ENCODE measurements around the gene XPO6. TPM values are rescaled to one million over a fixed set of nuclear protein-coding genes. Genes with fewer than 3 reads are reported as not detected.

Gene XPO6
- total and polyA plus RNA-seq, 7 experiments from 2014 or later: 89.5 to 437 (median 371) TPM

- Mint-ChIP-seq H3K27ac (peak overlapping the region; percentile 75 to 96 (median 90)), H3K27me3 (no peaks in the 10 kb centered on the region), H3K4me3 (peak overlapping the region in 9 of 10 donors; percentile 58 to 84 (median 77)), H3K9me3 (peaks cover 0 to 2% (median 0%) of the 10 kb centered on the region in 11 donors), H3K36me3 (peaks cover 0 to 51% (median 23%) of the 10 kb centered on the region in 5 donors), H3K4me1 (peaks cover 77 to 97% (median 91%) of the 10 kb centered on the region in 7 donors)
- DNase-seq: peak in 1 of 9 donors; percentile 45
- CTCF ChIA-PET: interaction anchor here (1.4 to 1.5 kb wide), 3 partner anchors 9 to 47 kb away, joined by 4 to 5 read pairs (median 5); no protein-coding TSS in a partner anchor
- intact Hi-C loops (cut with micrococcal nuclease): loop anchor here (1.0 to 2.0 kb wide), 7 partner anchors 14 to 47 kb away; no protein-coding TSS in a partner anchor
- Histone ChIP-seq H3K9me3 (ENCODE audit: control insufficient read depth in 2 of 3, low read length in 3 of 3) (no peaks in the 10 kb centered on the region), H3K27ac (ENCODE audit: low read depth, low read length) (peak overlapping the region; percentile 66), H3K4me1 (ENCODE audit: control insufficient read depth in 2 of 2, insufficient read depth in 2 of 2, low read length in 2 of 2) (peaks cover 65 to 80% of the 10 kb centered on the region in 2 donors), H3K4me3 (ENCODE audit: low read length) (peak overlapping the region; percentile 30), H3K27me3 (ENCODE audit: control insufficient read depth in 2 of 2, insufficient read depth in 2 of 2, low read length in 2 of 2) (no peaks in the 10 kb centered on the region), H3K36me3 (ENCODE audit: control insufficient read depth in 2 of 3, insufficient read depth in 3 of 3, low read length in 3 of 3) (peaks cover 0 to 3% (median 0%) of the 10 kb centered on the region in 3 experiments)
- peak; percentile 53 for ATAC-seq
- POLR2A ChIA-PET: interaction anchor here (1.6 to 4.9 kb wide), 8 partner anchors 10 to 51 kb away, joined by 4 to 47 read pairs (median 12); no protein-coding TSS in a partner anchor
Measured at GRCh38 chr16:28187595-28188004, 24.2 kb downstream of the XPO6 start.

DNA sequence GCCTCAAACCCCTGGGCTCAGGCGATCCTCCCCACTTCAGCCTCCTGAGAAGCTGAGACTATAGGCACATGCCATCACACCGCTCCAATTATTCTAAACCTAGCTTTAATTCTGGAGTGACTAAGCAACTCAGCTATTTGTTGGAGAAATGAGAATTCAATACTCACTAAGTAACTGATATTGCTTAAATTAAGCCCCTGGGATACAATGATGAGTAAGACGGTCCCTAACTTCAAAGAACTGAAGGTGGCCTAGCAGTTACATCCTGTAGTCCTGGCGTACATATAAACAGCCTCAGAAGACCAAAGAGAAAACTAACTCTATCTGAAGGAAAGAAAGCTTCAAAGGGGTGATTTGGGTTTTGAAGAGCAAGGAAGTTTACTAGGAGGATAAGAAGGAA lies 25.0 kb downstream of the XPO6 start:
- H3K36me3 Mint-ChIP-seq: peaks cover 0 to 56% (median 23%) of the 10 kb centered on the region in 5 donors

DNA sequence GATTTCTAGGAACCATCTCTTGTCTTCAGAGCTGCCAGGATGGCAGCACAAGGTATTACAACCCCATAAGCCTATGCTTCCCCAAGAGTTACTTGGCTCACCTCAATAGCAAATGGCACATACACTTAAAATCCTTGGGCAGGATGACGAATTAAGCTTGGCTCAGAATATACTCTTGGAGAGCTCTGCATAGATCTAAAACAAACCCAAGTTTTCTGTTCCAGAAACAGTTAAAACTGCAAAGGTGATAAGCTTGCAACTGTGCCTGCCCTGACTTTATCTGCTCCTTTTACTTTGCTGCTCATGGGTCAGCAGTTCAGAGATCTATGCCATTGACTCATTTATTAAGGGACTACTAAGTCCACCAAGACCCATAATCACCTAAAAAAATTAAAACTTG lies 26.1 kb downstream of the XPO6 start:
- intact Hi-C loops (cut with micrococcal nuclease): loop anchor here (1.0 to 2.0 kb wide), 4 partner anchors 8 to 45 kb away; no protein-coding TSS in a partner anchor
- no peaks in the 10 kb centered on the region for H3K36me3 ChIP-seq (ENCODE audit: control insufficient read depth in 2 of 3, insufficient read depth in 3 of 3, low read length in 3 of 3)
- Mint-ChIP-seq H3K27ac (peak overlapping the region; percentile 75 to 96 (median 90)), H3K9me3 (peaks cover 0 to 2% (median 0%) of the 10 kb centered on the region in 11 donors), H3K4me3 (peak overlapping the region in 9 of 10 donors; percentile 9 to 84 (median 57)), H3K27me3 (no peaks in the 10 kb centered on the region), H3K4me1 (peaks cover 82 to 99% (median 96%) of the 10 kb centered on the region in 7 donors), H3K36me3 (peaks cover 5 to 57% (median 22%) of the 10 kb centered on the region in 5 donors)
- POLR2A ChIA-PET: interaction anchor here (0.6 to 4.9 kb wide), 9 partner anchors 10 to 136 kb away, joined by 3 to 25 read pairs (median 8); no protein-coding TSS in a partner anchor
- peak overlapping the region; percentile 66 for H3K27ac ChIP-seq (ENCODE audit: low read depth, low read length)
- DNase-seq (no peak), ATAC-seq (no peak)
- H3K27me3 ChIP-seq (ENCODE audit: control insufficient read depth in 2 of 2, insufficient read depth in 2 of 2, low read length in 2 of 2): no peaks in the 10 kb centered on the region
- peaks cover 71 to 85% of the 10 kb centered on the region in 2 donors for H3K4me1 ChIP-seq (ENCODE audit: control insufficient read depth in 2 of 2, insufficient read depth in 2 of 2, low read length in 2 of 2)
- CTCF ChIA-PET: interaction anchor here (0.8 to 1.2 kb wide), 6 partner anchors 8 to 47 kb away, joined by 3 to 4 read pairs (median 3); no protein-coding TSS in a partner anchor
- H3K9me3 ChIP-seq (ENCODE audit: control insufficient read depth in 2 of 3, low read length in 3 of 3): no peaks in the 10 kb centered on the region
- no peak overlapping the region for H3K4me3 ChIP-seq (ENCODE audit: low read length)

More for the DNA sequence above, 25.0 kb downstream of the XPO6 start:
- peak overlapping the region; percentile 66 for H3K27ac ChIP-seq (ENCODE audit: low read depth, low read length)
- peak overlapping the region; percentile 30 for H3K4me3 ChIP-seq (ENCODE audit: low read length)
- ATAC-seq (peak; percentile 55), DNase-seq (peak in 6 of 9 donors; percentile 26 to 59 (median 44))
- intact Hi-C loops (cut with micrococcal nuclease): loop anchor here (1.0 to 2.0 kb wide), 7 partner anchors 13 to 46 kb away; no protein-coding TSS in a partner anchor
- H3K4me1 ChIP-seq (ENCODE audit: control insufficient read depth in 2 of 2, insufficient read depth in 2 of 2, low read length in 2 of 2): peaks cover 67 to 83% of the 10 kb centered on the region in 2 donors
- H3K9me3 ChIP-seq (ENCODE audit: control insufficient read depth in 2 of 3, low read length in 3 of 3): no peaks in the 10 kb centered on the region
- ChIA-PET CTCF (interaction anchor here (1.1 to 1.5 kb wide), 2 partner anchors 9 to 22 kb away, joined by 3 to 5 read pairs; no protein-coding TSS in a partner anchor), POLR2A (interaction anchor here (0.6 to 4.9 kb wide), 16 partner anchors 8 to 307 kb away, joined by 3 to 47 read pairs (median 5); no protein-coding TSS in a partner anchor)
- peaks cover 0 to 3% (median 0%) of the 10 kb centered on the region in 3 experiments for H3K36me3 ChIP-seq (ENCODE audit: control insufficient read depth in 2 of 3, insufficient read depth in 3 of 3, low read length in 3 of 3)
- Mint-ChIP-seq H3K9me3 (peaks cover 0 to 2% (median 0%) of the 10 kb centered on the region in 11 donors), H3K27me3 (no peaks in the 10 kb centered on the region), H3K4me3 (peak overlapping the region; percentile 58 to 84 (median 76)), H3K27ac (peak overlapping the region; percentile 75 to 96 (median 90)), H3K4me1 (peaks cover 80 to 99% (median 95%) of the 10 kb centered on the region in 7 donors)
- no peaks in the 10 kb centered on the region for H3K27me3 ChIP-seq (ENCODE audit: control insufficient read depth in 2 of 2, insufficient read depth in 2 of 2, low read length in 2 of 2)

DNA sequence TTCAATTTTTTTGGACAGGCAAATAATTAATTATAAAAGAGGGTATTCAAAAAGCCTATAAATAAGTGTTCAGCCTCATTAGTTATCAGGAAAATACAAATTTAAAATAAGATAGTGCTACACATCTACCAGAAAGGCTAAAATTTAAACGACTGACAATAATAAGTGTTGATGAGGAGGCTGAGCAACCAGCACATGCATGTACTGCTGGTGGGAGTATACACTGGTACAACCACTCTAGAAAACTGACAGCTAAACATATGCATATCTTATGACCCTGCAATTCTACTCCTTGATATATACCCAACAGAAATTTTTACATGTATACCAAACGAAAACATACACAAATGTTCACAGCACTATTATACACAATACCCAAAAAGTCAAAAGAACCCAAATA lies 27.1 kb downstream of the XPO6 start:
- Mint-ChIP-seq H3K36me3 (peaks cover 6 to 58% (median 23%) of the 10 kb centered on the region in 5 donors), H3K4me3 (peak overlapping the region in 4 of 10 donors; percentile 5 to 64 (median 18)), H3K27ac (peak overlapping the region in 8 of 9 donors; percentile 6 to 96 (median 85)), H3K27me3 (no peaks in the 10 kb centered on the region), H3K9me3 (peaks cover 0 to 2% (median 0%) of the 10 kb centered on the region in 11 donors), H3K4me1 (peaks cover 76 to 98% (median 93%) of the 10 kb centered on the region in 7 donors)
- intact Hi-C loops (cut with micrococcal nuclease): loop anchor here in 1 of 2 donors (1.0 kb wide), 1 partner anchor 9 kb away; no protein-coding TSS in a partner anchor
- POLR2A ChIA-PET: interaction anchor here (0.7 to 4.9 kb wide), 11 partner anchors 8 to 43 kb away, joined by 3 to 25 read pairs (median 4); no protein-coding TSS in a partner anchor
- DNase-seq (no peak), ATAC-seq (no peak)
- peaks cover 69 to 83% of the 10 kb centered on the region in 2 donors for H3K4me1 ChIP-seq (ENCODE audit: control insufficient read depth in 2 of 2, insufficient read depth in 2 of 2, low read length in 2 of 2)
- CTCF ChIA-PET: interaction anchor here (1.0 kb wide), 1 partner anchor 15 kb away, joined by 3 read pairs; no protein-coding TSS in a partner anchor
- no peaks in the 10 kb centered on the region for H3K27me3 ChIP-seq (ENCODE audit: control insufficient read depth in 2 of 2, insufficient read depth in 2 of 2, low read length in 2 of 2)
- peaks cover 0 to under 1% (median 0%) of the 10 kb centered on the region in 3 experiments for H3K36me3 ChIP-seq (ENCODE audit: control insufficient read depth in 2 of 3, insufficient read depth in 3 of 3, low read length in 3 of 3)
- H3K4me3 ChIP-seq (ENCODE audit: low read length): no peak overlapping the region
- peak overlapping the region; percentile 6 for H3K27ac ChIP-seq (ENCODE audit: low read depth, low read length)
- H3K9me3 ChIP-seq (ENCODE audit: control insufficient read depth in 2 of 3, low read length in 3 of 3): no peaks in the 10 kb centered on the region

- peaks cover 0 to 2% (median 0%) of the 10 kb centered on the region in 11 donors for H3K9me3 Mint-ChIP-seq
- CTCF ChIA-PET: interaction anchor here (0.5 to 1.4 kb wide), 4 partner anchors 14 to 35 kb away, joined by 3 to 4 read pairs (median 4); no protein-coding TSS in a partner anchor
- H3K4me1 Mint-ChIP-seq: peaks cover 74 to 98% (median 91%) of the 10 kb centered on the region in 7 donors
- H3K27ac Mint-ChIP-seq: peak overlapping the region; percentile 61 to 96 (median 89)
- Histone ChIP-seq H3K27ac (ENCODE audit: low read depth, low read length) (peak overlapping the region; percentile 33), H3K9me3 (ENCODE audit: control insufficient read depth in 2 of 3, low read length in 3 of 3) (no peaks in the 10 kb centered on the region), H3K4me3 (ENCODE audit: low read length) (no peak overlapping the region), H3K4me1 (ENCODE audit: control insufficient read depth in 2 of 2, insufficient read depth in 2 of 2, low read length in 2 of 2) (peaks cover 62 to 81% of the 10 kb centered on the region in 2 donors), H3K36me3 (ENCODE audit: control insufficient read depth in 2 of 3, insufficient read depth in 3 of 3, low read length in 3 of 3) (peaks cover 0 to 3% (median 0%) of the 10 kb centered on the region in 3 experiments), H3K27me3 (ENCODE audit: control insufficient read depth in 2 of 2, insufficient read depth in 2 of 2, low read length in 2 of 2) (no peaks in the 10 kb centered on the region)
- POLR2A ChIA-PET: interaction anchor here (0.6 to 3.3 kb wide), 13 partner anchors 8 to 998 kb away, joined by 3 to 18 read pairs (median 4); no protein-coding TSS in a partner anchor
- peaks cover 6 to 54% (median 27%) of the 10 kb centered on the region in 5 donors for H3K36me3 Mint-ChIP-seq
- ATAC-seq (no peak), DNase-seq (no peak)
- no peaks in the 10 kb centered on the region for H3K27me3 Mint-ChIP-seq
- H3K4me3 Mint-ChIP-seq: peak overlapping the region in 8 of 10 donors; percentile 1 to 77 (median 34)
- intact Hi-C loops (cut with micrococcal nuclease): no loop called here
Measured at GRCh38 chr16:28183930-28184329, 27.8 kb downstream of the XPO6 start.

GRCh38 chr16:28183484-28183883 lies 28.3 kb downstream of the XPO6 start:
- no peaks in the 10 kb centered on the region for H3K27me3 ChIP-seq (ENCODE audit: control insufficient read depth in 2 of 2, insufficient read depth in 2 of 2, low read length in 2 of 2)
- peak overlapping the region; percentile 59 for H3K27ac ChIP-seq (ENCODE audit: low read depth, low read length)
- Mint-ChIP-seq H3K27me3 (no peaks in the 10 kb centered on the region), H3K4me3 (peak overlapping the region in 9 of 10 donors; percentile 1 to 77 (median 16)), H3K4me1 (peaks cover 71 to 98% (median 88%) of the 10 kb centered on the region in 7 donors), H3K27ac (peak overlapping the region; percentile 61 to 96 (median 89)), H3K36me3 (peaks cover 6 to 51% (median 27%) of the 10 kb centered on the region in 5 donors), H3K9me3 (peaks cover 0 to 2% (median 0%) of the 10 kb centered on the region in 11 donors)
- POLR2A ChIA-PET: interaction anchor here (0.6 to 3.3 kb wide), 8 partner anchors 9 to 998 kb away, joined by 3 to 18 read pairs (median 4); no protein-coding TSS in a partner anchor
- H3K36me3 ChIP-seq (ENCODE audit: control insufficient read depth in 2 of 3, insufficient read depth in 3 of 3, low read length in 3 of 3): peaks cover 0 to 5% (median 0%) of the 10 kb centered on the region in 3 experiments
- CTCF ChIA-PET: interaction anchor here (1.1 to 1.4 kb wide), 2 partner anchors 32 to 34 kb away, joined by 3 to 4 read pairs; no protein-coding TSS in a partner anchor
- no peak for ATAC-seq
- intact Hi-C loops (cut with micrococcal nuclease): no loop called here
- no peak overlapping the region for H3K4me3 ChIP-seq (ENCODE audit: low read length)
- H3K4me1 ChIP-seq (ENCODE audit: control insufficient read depth in 2 of 2, insufficient read depth in 2 of 2, low read length in 2 of 2): peaks cover 58 to 77% of the 10 kb centered on the region in 2 donors
- no peak for DNase-seq
- H3K9me3 ChIP-seq (ENCODE audit: control insufficient read depth in 2 of 3, low read length in 3 of 3): no peaks in the 10 kb centered on the region

All from naive thymus-derived CD4-positive, alpha-beta T cell (primary cell).